Liver (tissue), 9 donors: ENCODE results near the gene EML2. TPM values are rescaled to one million over a fixed set of nuclear protein-coding genes. Genes with fewer than 3 reads are reported as not detected.

Experiments used
- DNase-seq: peaks from one replicate; pipeline ENCODE4 v3.0.0-alpha.2; 2017; ENCODE audit warnings: low spot score
- H3K27ac ChIP-seq, 2 donors: one replicate each; pipeline ENCODE4 v1.7.0; 2013; ENCODE audit warnings: inconsistent platforms in 2 of 2, low read length in 2 of 2, control low read depth in 1 of 2, low read depth in 1 of 2, mild to moderate bottlenecking in 1 of 2
- H3K27me3 ChIP-seq, 4 donors: one replicate each; pipeline versions ENCODE4 v1.6.1 to v1.7.0; 2013; ENCODE audit warnings: low read length in 3 of 4, inconsistent platforms in 1 of 4, mild to moderate bottlenecking in 1 of 4, moderate library complexity in 1 of 4; ENCODE audit not compliant: control insufficient read depth in 4 of 4, insufficient read depth in 4 of 4
- H3K36me3 ChIP-seq, 4 donors: one replicate each; pipeline versions ENCODE4 v1.6.1 to v1.7.0; 2013; ENCODE audit warnings: low read length in 3 of 4, mild to moderate bottlenecking in 3 of 4, low read depth in 1 of 4, moderate library complexity in 1 of 4; ENCODE audit not compliant: control insufficient read depth in 4 of 4, insufficient read depth in 3 of 4
- H3K4me1 ChIP-seq, 4 donors: one replicate each; pipeline versions ENCODE4 v1.6.1 to v1.7.0; 2013; ENCODE audit warnings: low read length in 3 of 4, mild to moderate bottlenecking in 3 of 4, moderate library complexity in 1 of 4; ENCODE audit not compliant: control insufficient read depth in 4 of 4, insufficient read depth in 4 of 4
- H3K4me3 ChIP-seq, 3 donors: one replicate each; pipeline versions ENCODE4 v1.6.1 to v1.7.0; 2013; ENCODE audit warnings: low read length in 3 of 3, control low read depth in 1 of 3, low read depth in 1 of 3, mild to moderate bottlenecking in 1 of 3
- H3K9ac ChIP-seq, 2 donors: one replicate each; pipeline ENCODE4 v1.7.0; 2013; ENCODE audit warnings: low read length in 2 of 2, mild to moderate bottlenecking in 2 of 2, moderate library complexity in 2 of 2, control low read depth in 1 of 2, low read depth in 1 of 2
- H3K9me3 ChIP-seq, 4 donors: one replicate each; pipeline versions ENCODE4 v1.6.1 to v1.7.0; 2013; ENCODE audit warnings: low read length in 3 of 4; ENCODE audit not compliant: control insufficient read depth in 4 of 4
- CTCF ChIP-seq: fragments of 150-350 bp; IDR thresholded peaks from 2 replicates; pipeline ENCODE4 v1.5.1; 2017; ENCODE audit warnings: improper control_type of control experiment, low read depth, low read length; ENCODE audit not compliant: missing input control
- EGR1 ChIP-seq, 2 donors: IDR thresholded peaks; 2 replicates each; pipeline ENCODE4 v1.6.1; 2016 to 2018; ENCODE audit warnings: antibody characterized with exemption in 2 of 2, low read depth in 2 of 2
- FOXA1 ChIP-seq: IDR thresholded peaks from 2 replicates; pipeline ENCODE4 v1.6.1; 2016; ENCODE audit warnings: antibody characterized with exemption
- GABPA ChIP-seq, 2 donors: IDR thresholded peaks in 1 of 2; conservative IDR thresholded peaks in 1 of 2; 2 replicates each; pipeline ENCODE4 v1.6.1; 2016; ENCODE audit warnings: antibody characterized with exemption in 2 of 2, mild to moderate bottlenecking in 1 of 2, moderate library complexity in 1 of 2
- HNF4A ChIP-seq, 2 donors: conservative IDR thresholded peaks; 2 replicates each; pipeline ENCODE4 v1.6.1; 2016; ENCODE audit warnings: antibody characterized with exemption in 2 of 2, mild to moderate bottlenecking in 2 of 2
- HNF4G ChIP-seq: IDR thresholded peaks from 2 replicates; pipeline ENCODE4 v1.6.1; 2016; ENCODE audit warnings: antibody characterized with exemption
- JUND ChIP-seq, 2 donors: IDR thresholded peaks; 2 replicates each; pipeline ENCODE4 v1.6.1; 2016; ENCODE audit warnings: antibody characterized with exemption in 2 of 2
- MAX ChIP-seq: IDR thresholded peaks from 2 replicates; pipeline ENCODE4 v1.6.1; 2016; ENCODE audit warnings: antibody characterized with exemption
- NR2F2 ChIP-seq: IDR thresholded peaks from 2 replicates; pipeline ENCODE4 v1.6.1; 2016; ENCODE audit warnings: antibody characterized with exemption
- RAD21 ChIP-seq, 2 donors: IDR thresholded peaks; 2 replicates each; pipeline ENCODE4 v1.6.1; 2016; ENCODE audit warnings: antibody characterized with exemption in 2 of 2, mild to moderate bottlenecking in 2 of 2
- REST ChIP-seq: IDR thresholded peaks from 2 replicates; pipeline ENCODE4 v1.6.1; 2016; ENCODE audit warnings: antibody characterized with exemption, mild to moderate bottlenecking
- RXRA ChIP-seq, 2 donors: IDR thresholded peaks; 2 replicates each; pipeline ENCODE4 v1.6.1; 2017 to 2018; ENCODE audit warnings: antibody characterized with exemption in 2 of 2, mild to moderate bottlenecking in 1 of 2
- SP1 ChIP-seq: IDR thresholded peaks from 2 replicates; pipeline ENCODE4 v1.6.1; 2018; ENCODE audit warnings: antibody characterized with exemption, mild to moderate bottlenecking
- TAF1 ChIP-seq: conservative IDR thresholded peaks from 2 replicates; pipeline ENCODE4 v1.6.1; 2016; ENCODE audit warnings: antibody characterized with exemption, mild to moderate bottlenecking
- YY1 ChIP-seq: IDR thresholded peaks from 2 replicates; pipeline ENCODE4 v1.6.1; 2016; ENCODE audit warnings: antibody characterized with exemption, mild to moderate bottlenecking
- WGBS: extraction: QIAGEN DNeasy Blood & Tissue Kit; methylation state at CpG from one replicate; pipeline ENCODE4 v1.1.7; 2013; 5-methylcytosine and 5-hydroxymethylcytosine counted together
- polyA plus RNA-seq, 2 donors: library from polyadenylated mRNA; stranded (reverse) in 1 of 2; unstranded in 1 of 2; fragments of 200-250 nt in 1 of 2; fragments of >200 nt in 1 of 2; fragmentation: Nextera tagmentation in 1 of 2; extraction: Ambion mirVana in 1 of 2; gene quantifications; one replicate each; pipeline versions ENCODE4 v1.2.1 to v1.2.3, GENCODE V29; 2013 to 2015
- total RNA-seq, 2 donors: library from RNA; depleted of rRNA; stranded (reverse); fragments of >200 nt; gene quantifications; one replicate each; pipeline ENCODE4 v1.2.3, GENCODE V29; 2014
- donor health status: healthy.
- donor health status: healthy.
- donor health status: healthy.
- donor health status: healthy.
- donor health status: healthy.

The EML2 gene
- total and polyA plus RNA-seq, 4 donors, result 1.1 to 10.4 (median 9.0) TPM

GRCh38 chr19:45682908-45683307, 43.7 kb upstream of the EML2 start:
- 86% methylated on average over 5 of the region's 5 CpGs for WGBS
- Histone ChIP-seq H3K27me3 (peaks cover 0 to 2% (median 0%) of the 10 kb centered on the region in 4 donors), H3K27ac (no peak overlapping the region), H3K4me3 (no peak overlapping the region), H3K4me1 (peaks cover 0 to 14% (median 6%) of the 10 kb centered on the region in 4 donors), H3K9ac (no peak overlapping the region), H3K9me3 (no peaks in the 10 kb centered on the region), H3K36me3 (peaks cover 0 to 29% (median 16%) of the 10 kb centered on the region in 4 donors)
- DNase-seq, result no peak
- no peak for TF ChIP-seq YY1
- TF ChIP-seq HNF4G, result no peak
- TF ChIP-seq REST, result no peak
- TF ChIP-seq GABPA (IDR thresholded peaks at IDR 0.05 in 1 of 2, conservative IDR thresholded peaks at IDR 0.05 in 1 of 2), result no peak
- TF ChIP-seq HNF4A (conservative IDR thresholded peaks at IDR 0.05), result no peak
- TF ChIP-seq SP1, result no peak
- no peak for TF ChIP-seq FOXA1
- no peak for TF ChIP-seq MAX
- TF ChIP-seq TAF1, result no peak
- TF ChIP-seq NR2F2, result no peak
- TF ChIP-seq CTCF, result no peak
- no peak for TF ChIP-seq RXRA (IDR thresholded peaks at IDR 0.05)
- TF ChIP-seq RAD21 (IDR thresholded peaks at IDR 0.05), result no peak

DNA sequence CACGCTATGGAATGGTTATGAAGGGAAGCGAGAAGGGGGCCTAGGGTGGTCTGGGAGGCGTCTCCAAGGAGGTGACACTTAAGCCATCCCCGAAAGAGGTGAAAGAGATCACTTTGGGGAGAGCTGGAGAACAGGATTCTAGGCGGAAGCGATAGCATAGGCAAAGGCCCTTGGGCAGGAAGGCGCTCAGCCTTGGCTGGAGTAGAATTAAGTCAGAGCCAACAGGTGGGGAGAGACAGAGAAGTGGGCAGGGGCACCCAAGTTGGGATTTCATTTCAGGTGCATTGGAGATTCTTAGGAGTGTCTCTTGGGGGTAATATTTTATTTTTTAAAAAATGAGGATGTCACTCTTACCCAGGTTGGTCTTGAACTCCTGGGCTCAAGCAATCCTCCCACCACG, 42.9 kb upstream of the EML2 start:
- H3K27me3 ChIP-seq, result peaks cover 0 to 5% (median 4%) of the 10 kb centered on the region in 4 donors
- no peaks in the 10 kb centered on the region for H3K9me3 ChIP-seq
- H3K36me3 ChIP-seq, result peaks cover 0 to 22% (median 11%) of the 10 kb centered on the region in 4 donors
- no peak overlapping the region for H3K9ac ChIP-seq
- no peak for DNase-seq
- TF ChIP-seq REST (no peak), HNF4A (conservative IDR thresholded peaks at IDR 0.05) (no peak), RAD21 (IDR thresholded peaks at IDR 0.05) (no peak), EGR1 (IDR thresholded peaks at IDR 0.05; ENCODE audit: low read depth in 2 of 2) (no peak), JUND (IDR thresholded peaks at IDR 0.05) (no peak), HNF4G (no peak), SP1 (no peak), YY1 (no peak)
- H3K27ac ChIP-seq, result no peak overlapping the region
- H3K4me3 ChIP-seq, result no peak overlapping the region
- 82% methylated on average over 8 of the region's 8 CpGs for WGBS
- H3K4me1 ChIP-seq, result peaks cover 3 to 19% (median 11%) of the 10 kb centered on the region in 4 donors
